Mesenchymal stem cell (in vitro differentiated cells and primary cell): ENCODE results near the gene GATD1.

Source experiments
- DNase-seq: peaks from one replicate; pipeline ENCODE4 v3.0.0-alpha.2; 2013
- H2AFZ ChIP-seq: one replicate; pipeline ENCODE4 v1.6.1; 2013; ENCODE audit warnings: low read depth, mild to moderate bottlenecking, control low read depth, inconsistent platforms, low read length, moderate library complexity
- H2AK5ac ChIP-seq: 2 replicates; pipeline ENCODE4 v1.6.1; 2013; ENCODE audit warnings: low read length, moderate library complexity, mild to moderate bottlenecking, inconsistent platforms; ENCODE audit not compliant: severe bottlenecking
- H2BK120ac ChIP-seq: one replicate; pipeline ENCODE4 v1.6.1; 2013; ENCODE audit warnings: low read depth, mild to moderate bottlenecking, inconsistent platforms, low read length, moderate library complexity
- H2BK12ac ChIP-seq, 2 experiments: one replicate each; pipeline ENCODE4 v1.6.1; 2013; ENCODE audit warnings: inconsistent platforms in 2 of 2, low read length in 2 of 2, mild to moderate bottlenecking in 2 of 2, moderate library complexity in 2 of 2, control low read depth in 1 of 2
- H2BK15ac ChIP-seq: one replicate; pipeline ENCODE4 v1.6.1; 2013; ENCODE audit warnings: mild to moderate bottlenecking, low read depth, inconsistent platforms; ENCODE audit not compliant: poor library complexity, severe bottlenecking
- H2BK5ac ChIP-seq: 2 replicates; pipeline ENCODE4 v1.6.1; 2013; ENCODE audit warnings: low read depth, mild to moderate bottlenecking, low read length, control low read depth, inconsistent platforms; ENCODE audit not compliant: poor library complexity, severe bottlenecking
- H3K14ac ChIP-seq, 2 experiments: one replicate each; pipeline ENCODE4 v1.6.1; 2013; ENCODE audit warnings: inconsistent platforms in 2 of 2, low read length in 2 of 2, control low read depth in 1 of 2, mild to moderate bottlenecking in 1 of 2, moderate library complexity in 1 of 2
- H3K18ac ChIP-seq, 2 experiments: one replicate each; pipeline ENCODE4 v1.6.1; 2013; ENCODE audit warnings: inconsistent platforms in 2 of 2, low read length in 2 of 2, control low read depth in 1 of 2, low read depth in 1 of 2, mild to moderate bottlenecking in 1 of 2
- H3K23ac ChIP-seq, 2 experiments: one replicate each; pipeline ENCODE4 v1.6.1; 2013; ENCODE audit warnings: inconsistent platforms in 2 of 2, low read length in 2 of 2, mild to moderate bottlenecking in 2 of 2, moderate library complexity in 2 of 2, control low read depth in 1 of 2
- H3K27ac ChIP-seq: 2 replicates; pipeline ENCODE4 v1.5.1; 2013; ENCODE audit warnings: mild to moderate bottlenecking, moderate library complexity, low read length, control low read depth, inconsistent platforms; ENCODE audit not compliant: poor library complexity, severe bottlenecking
- H3K27me3 ChIP-seq, 2 experiments: 2 replicates each; pipeline versions ENCODE4 v1.6.1 to v1.7.0; 2013; ENCODE audit warnings: low read length in 2 of 2, mild to moderate bottlenecking in 2 of 2, moderate library complexity in 2 of 2, control low read depth in 1 of 2, inconsistent platforms in 1 of 2; ENCODE audit not compliant: control insufficient read depth in 1 of 2, insufficient read depth in 1 of 2
- H3K36me3 ChIP-seq, 2 experiments: 2 replicates each; pipeline versions ENCODE4 v1.6.1 to v1.7.0; 2013; ENCODE audit warnings: low read length in 2 of 2, control low read depth in 1 of 2, inconsistent platforms in 1 of 2, low read depth in 1 of 2, mild to moderate bottlenecking in 1 of 2; ENCODE audit not compliant: insufficient read depth in 2 of 2, control insufficient read depth in 1 of 2
- H3K4ac ChIP-seq, 2 experiments: one replicate each; pipeline ENCODE4 v1.6.1; 2013; ENCODE audit warnings: inconsistent platforms in 2 of 2, low read length in 2 of 2, mild to moderate bottlenecking in 2 of 2, moderate library complexity in 2 of 2, control low read depth in 1 of 2, low read depth in 1 of 2
- H3K4me1 ChIP-seq: 2 replicates; pipeline ENCODE4 v1.6.1; 2013; ENCODE audit warnings: low read depth, low read length, control low read depth; ENCODE audit not compliant: control insufficient read depth, insufficient read depth
- H3K4me2 ChIP-seq: 2 replicates; pipeline ENCODE4 v1.6.1; 2013; ENCODE audit warnings: low read length, mild to moderate bottlenecking, inconsistent platforms; ENCODE audit not compliant: poor library complexity, severe bottlenecking
- H3K4me3 ChIP-seq, 2 experiments: 2 replicates each; pipeline versions ENCODE4 v1.5.1 to v1.7.0; 2013; ENCODE audit warnings: low read length in 2 of 2, mild to moderate bottlenecking in 2 of 2, control low read depth in 1 of 2, low read depth in 1 of 2; ENCODE audit not compliant: insufficient read depth in 1 of 2
- H3K79me1 ChIP-seq: replicated peaks from 2 replicates; pipeline ENCODE4 v1.6.1; 2013; ENCODE audit warnings: mild to moderate bottlenecking, control low read depth, low read length, inconsistent platforms; ENCODE audit not compliant: poor library complexity, severe bottlenecking
- H3K9ac ChIP-seq: 2 replicates; pipeline ENCODE4 v1.7.0; 2013; ENCODE audit warnings: mild to moderate bottlenecking, low read length, moderate library complexity
- H3K9me3 ChIP-seq: 2 replicates; pipeline ENCODE4 v1.7.0; 2013; ENCODE audit warnings: mild to moderate bottlenecking, low read length; ENCODE audit not compliant: control insufficient read depth
- H4K8ac ChIP-seq: one replicate; pipeline ENCODE4 v1.6.1; 2013; ENCODE audit warnings: inconsistent platforms, mild to moderate bottlenecking, low read length, moderate library complexity
- H4K91ac ChIP-seq: one replicate; pipeline ENCODE4 v1.6.1; 2013; ENCODE audit warnings: mild to moderate bottlenecking, low read length, inconsistent platforms
- WGBS: methylation state at CpG from one replicate; pipeline ENCODE4 v1.1.7; 2013; ENCODE audit warnings: mixed read lengths; 5-methylcytosine and 5-hydroxymethylcytosine counted together

GATD1 gene

GRCh38 chr11:819129-819931, 42.0 kb upstream of the GATD1 start:
- Histone ChIP-seq H2AK5ac (peak overlapping the region; percentile 90), H3K36me3 (peaks cover 11 to 48% of the 10 kb centered on the region in 2 experiments), H2BK15ac (peak overlapping the region; percentile 82), H2BK120ac (peak overlapping the region; percentile 82), H3K27ac (peak overlapping the region; percentile 70), H3K4ac (peak overlapping the region; percentile 42 to 91), H2AFZ (peak overlapping the region; percentile 78), H3K9ac (peak overlapping the region; percentile 97), H2BK12ac (peak overlapping the region; percentile 18 to 91), H2BK5ac (peak overlapping the region; percentile 88), H4K91ac (peak overlapping the region; percentile 94), H3K4me2 (peak overlapping the region; percentile 87), H3K23ac (peak overlapping the region in 1 of 2 experiments; percentile 50), H4K8ac (peak overlapping the region; percentile 94), H3K9me3 (no peaks in the 10 kb centered on the region), H3K27me3 (no peaks in the 10 kb centered on the region), H3K14ac (peak overlapping the region; percentile 58 to 67), H3K4me1 (peaks cover 35% of the 10 kb centered on the region), H3K18ac (peak overlapping the region; percentile 86 to 90), H3K79me1 (peaks cover 18% of the 10 kb centered on the region), H3K4me3 (peak overlapping the region; percentile 93)
- peak; percentile 86 for DNase-seq
- WGBS = 3% methylated on average over 77 of the region's 96 CpGs

GRCh38 chr11:818396-819128, 41.3 kb upstream of the GATD1 start, which contains the start of gene PNPLA2:
PNPLA2 (plus strand) TSS chr11:818914; CDS start chr11:819719, 805 bp downstream.
- no peaks in the 10 kb centered on the region for H3K9me3 ChIP-seq

GRCh38 chr11:816433-816779, 39.1 kb upstream of the GATD1 start:
- H2AK5ac ChIP-seq = no peak overlapping the region
- H4K8ac ChIP-seq = no peak overlapping the region
- no peak overlapping the region for H2BK5ac ChIP-seq
- H4K91ac ChIP-seq = no peak overlapping the region
- no peak overlapping the region for H3K4me3 ChIP-seq
- DNase-seq = no peak
- WGBS = 83% methylated on average over 7 of the region's 11 CpGs
- peak overlapping the region in 1 of 2 experiments; percentile 7 for H3K18ac ChIP-seq
- no peak overlapping the region for H3K14ac ChIP-seq
- no peaks in the 10 kb centered on the region for H3K27me3 ChIP-seq
- peaks cover 36% of the 10 kb centered on the region for H3K4me1 ChIP-seq
- peaks cover 15% of the 10 kb centered on the region for H3K79me1 ChIP-seq
- H3K23ac ChIP-seq = peak overlapping the region in 1 of 2 experiments; percentile 74
- no peak overlapping the region for H2BK12ac ChIP-seq
- no peak overlapping the region for H2BK15ac ChIP-seq
- H2AFZ ChIP-seq = no peak overlapping the region
- no peaks in the 10 kb centered on the region for H3K9me3 ChIP-seq
- peaks cover 26 to 52% of the 10 kb centered on the region in 2 experiments for H3K36me3 ChIP-seq
- H3K9ac ChIP-seq = no peak overlapping the region
- no peak overlapping the region for H3K4me2 ChIP-seq
- no peak overlapping the region for H3K27ac ChIP-seq
- H2BK120ac ChIP-seq = no peak overlapping the region
- H3K4ac ChIP-seq = no peak overlapping the region

More at GRCh38 chr11:818396-819128, 41.3 kb upstream of the GATD1 start, which contains the start of gene PNPLA2:
- Histone ChIP-seq H3K4me1 (peaks cover 35% of the 10 kb centered on the region), H3K27me3 (no peaks in the 10 kb centered on the region), H3K4ac (peak within 1 kb of the TSS; percentile 42 to 91), H2BK120ac (peak within 1 kb of the TSS; percentile 82), H3K4me2 (peak within 1 kb of the TSS; percentile 87), H3K4me3 (peak within 1 kb of the TSS; percentile 93), H3K14ac (peak within 1 kb of the TSS; percentile 58 to 67), H3K27ac (peak within 1 kb of the TSS; percentile 70), H2AK5ac (peak within 1 kb of the TSS; percentile 90), H3K9ac (peak within 1 kb of the TSS; percentile 97), H2BK5ac (peak within 1 kb of the TSS; percentile 88), H3K79me1 (peaks cover 14% of the 10 kb centered on the region), H2AFZ (peak within 1 kb of the TSS; percentile 78), H3K36me3 (peaks cover 12 to 47% of the 10 kb centered on the region in 2 experiments), H3K18ac (peak within 1 kb of the TSS; percentile 86 to 90), H4K8ac (peak within 1 kb of the TSS; percentile 94), H2BK12ac (peak within 1 kb of the TSS; percentile 18 to 91), H3K23ac (peak within 1 kb of the TSS in 1 of 2 experiments; percentile 50), H2BK15ac (peak within 1 kb of the TSS; percentile 82), H4K91ac (peak within 1 kb of the TSS; percentile 94)
- WGBS = 57% methylated on average over 20 of the region's 20 CpGs
- no peak for DNase-seq
